GM18511 (cell line): ENCODE measurements around the gene C5orf63.
"Not testable (repeated sequence)": the region's sequence is repeated elsewhere in the genome, so short reads cannot be mapped to it uniquely, and the experiment has no call there.

ENCODE experiments used
- ATAC-seq: cut with Tn5 transposase; IDR thresholded peaks from one replicate; pipeline ENCODE4 v1.9.1; 2021; ENCODE audit warnings: mild to moderate bottlenecking, moderate library complexity; ENCODE audit not compliant: unreplicated experiment

The C5orf63 gene

DNA sequence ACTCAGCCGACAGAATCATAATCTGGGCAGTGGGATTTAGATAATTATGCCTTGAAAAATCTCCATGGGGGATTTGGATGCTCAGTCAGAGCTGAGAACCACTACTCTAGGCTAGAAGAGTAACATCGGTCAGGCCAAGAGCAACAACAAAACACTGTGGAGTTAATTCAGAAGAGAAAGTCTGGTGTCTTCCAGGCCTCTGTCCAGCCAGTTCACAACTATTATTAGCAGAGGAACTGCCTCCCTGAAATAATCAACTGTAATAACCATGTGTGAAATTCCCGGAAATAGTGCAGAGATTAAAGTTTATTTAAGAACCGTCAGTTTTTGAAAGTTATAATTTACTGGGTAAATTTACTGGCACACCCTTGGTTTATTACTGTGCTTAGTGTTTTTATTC is 34.8 kb downstream of the C5orf63 start:
- no peak for ATAC-seq

DNA sequence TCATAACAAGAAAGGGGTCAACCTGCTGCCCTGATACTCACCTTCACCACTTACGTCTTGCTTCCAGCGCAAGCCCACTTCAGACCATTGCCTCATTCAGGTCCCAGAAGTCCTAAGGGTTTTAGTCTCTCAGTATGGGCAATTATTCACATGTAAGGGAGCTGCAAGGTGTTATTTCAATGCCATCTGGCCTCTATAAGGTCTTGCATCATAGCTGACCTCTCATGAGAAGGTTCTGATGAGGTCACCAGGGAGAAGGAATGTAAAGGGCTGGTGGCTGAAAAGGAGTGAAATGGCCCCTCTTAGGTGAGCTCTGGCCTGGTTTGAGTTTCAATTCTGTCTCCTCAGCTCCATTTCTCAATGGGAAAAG is 41.5 kb downstream of the C5orf63 start:
- ATAC-seq: no peak

DNA sequence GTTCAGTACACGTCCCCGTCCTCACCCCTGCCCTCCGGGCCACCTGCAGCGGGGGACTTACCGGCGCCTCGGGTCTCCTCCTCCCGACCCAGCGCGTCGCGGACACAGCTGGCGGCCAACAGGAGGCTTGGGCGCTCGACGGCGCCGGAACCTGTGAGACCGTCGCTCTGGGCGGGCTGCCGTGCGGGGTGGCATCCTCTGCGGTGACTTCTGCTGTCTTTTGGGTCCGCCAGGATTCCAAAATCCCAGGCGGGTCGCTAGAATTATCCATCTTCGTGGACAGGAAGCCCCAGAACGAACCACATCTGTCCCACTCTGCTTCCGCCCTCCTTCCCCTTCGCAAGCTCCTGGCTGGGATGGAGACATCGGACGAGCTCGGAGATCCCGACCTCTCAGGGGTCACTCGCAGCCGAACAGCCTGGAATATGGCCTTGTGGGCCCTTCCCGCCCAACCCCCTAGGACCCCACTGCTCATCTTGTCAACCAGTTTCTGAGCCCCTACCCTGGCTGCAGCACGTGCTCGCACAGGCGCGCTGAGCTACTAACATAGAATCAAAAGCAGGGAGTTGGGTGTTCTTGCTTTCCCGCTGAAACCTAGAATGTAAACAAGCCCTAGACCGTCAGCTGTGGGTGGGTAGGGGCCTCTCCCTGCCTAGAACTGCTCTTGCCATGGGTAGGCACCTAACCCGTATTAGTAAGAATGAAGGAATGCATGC is 42.0 kb downstream of the C5orf63 start:
- peak; percentile 26 for ATAC-seq

DNA sequence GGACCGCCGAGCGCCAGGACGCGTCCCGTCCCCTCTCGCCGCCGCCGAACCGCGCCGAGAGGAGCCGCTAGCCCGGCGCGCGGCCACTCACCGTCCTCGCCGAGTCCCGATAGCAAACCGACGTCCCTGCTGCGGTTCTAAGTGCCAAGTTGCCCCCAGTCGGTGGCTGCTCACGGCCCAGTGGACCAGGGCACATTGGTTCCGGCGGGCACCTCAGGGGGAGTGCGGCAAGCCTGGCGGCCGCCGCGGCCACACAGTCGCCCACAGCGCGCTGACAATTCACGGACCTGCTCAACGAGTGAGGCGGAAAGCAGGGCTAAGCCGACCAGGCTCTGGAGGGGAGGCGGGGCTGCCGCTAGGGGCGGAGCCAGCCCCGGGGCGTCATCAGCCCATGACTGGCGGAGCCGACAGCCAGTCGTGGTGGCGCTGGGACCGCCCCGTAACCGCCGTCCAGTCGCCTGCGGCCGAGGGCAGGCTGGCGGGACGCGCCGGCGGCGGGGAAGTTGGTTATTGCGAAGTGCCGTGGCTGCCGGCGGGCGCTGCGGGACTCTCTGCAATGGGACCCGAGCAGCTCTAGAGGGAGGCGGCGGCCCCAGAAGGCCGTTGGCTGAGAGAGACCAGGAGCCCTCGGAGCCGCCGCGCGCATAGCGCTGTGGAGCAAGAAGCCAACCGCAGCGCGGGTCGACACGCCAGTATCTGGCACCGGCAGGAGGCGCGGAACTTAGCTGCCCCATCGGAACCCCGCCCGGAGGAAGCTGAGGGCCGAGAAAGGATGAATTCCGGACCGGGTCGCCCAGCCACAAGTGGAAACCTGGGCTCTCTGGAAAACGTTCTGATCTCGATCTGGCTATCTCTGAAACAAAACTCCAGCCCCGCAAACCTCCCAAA is 42.8 kb downstream of the C5orf63 start, which contains the start of gene MARCHF3:
Gene MARCHF3, minus strand, starts transcription at position 300 of the 888 bp plus-strand sequence. CDS start 112,387 bp downstream, outside the sequence.
- peak; percentile 91 for ATAC-seq

DNA sequence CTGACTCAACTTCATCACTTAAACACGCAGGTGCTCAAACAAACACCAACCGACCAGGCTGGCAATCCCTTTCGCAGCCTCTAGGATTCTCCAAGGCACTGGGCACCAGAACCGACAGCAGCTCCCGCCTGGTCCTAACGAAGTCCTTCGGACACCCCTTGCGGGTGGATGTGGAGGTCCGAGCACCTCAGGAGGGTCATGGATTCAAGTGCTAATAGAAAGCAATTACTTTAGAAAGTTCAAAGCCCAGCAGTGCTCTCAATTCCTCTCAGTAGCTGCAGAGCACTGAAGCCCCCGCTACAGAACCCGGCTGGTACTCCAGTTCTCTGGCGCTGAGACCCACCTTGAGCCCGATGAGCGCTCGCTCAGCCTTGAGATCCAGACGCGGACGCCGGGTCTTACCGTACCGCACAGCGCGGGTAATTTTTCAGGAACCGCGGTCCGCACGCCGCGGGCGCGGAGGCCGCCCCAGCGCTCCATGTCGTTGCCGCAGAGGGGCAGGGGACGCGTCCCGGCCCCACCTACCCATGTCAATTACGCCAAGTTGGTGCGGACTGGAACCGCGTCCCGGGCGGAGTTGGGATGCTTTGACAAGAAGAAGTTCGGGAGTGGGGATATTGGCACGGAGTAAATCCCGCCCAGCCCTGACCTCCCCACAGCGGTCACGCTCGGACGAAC is 43.6 kb downstream of the C5orf63 start:
- peak; percentile 25 for ATAC-seq

DNA sequence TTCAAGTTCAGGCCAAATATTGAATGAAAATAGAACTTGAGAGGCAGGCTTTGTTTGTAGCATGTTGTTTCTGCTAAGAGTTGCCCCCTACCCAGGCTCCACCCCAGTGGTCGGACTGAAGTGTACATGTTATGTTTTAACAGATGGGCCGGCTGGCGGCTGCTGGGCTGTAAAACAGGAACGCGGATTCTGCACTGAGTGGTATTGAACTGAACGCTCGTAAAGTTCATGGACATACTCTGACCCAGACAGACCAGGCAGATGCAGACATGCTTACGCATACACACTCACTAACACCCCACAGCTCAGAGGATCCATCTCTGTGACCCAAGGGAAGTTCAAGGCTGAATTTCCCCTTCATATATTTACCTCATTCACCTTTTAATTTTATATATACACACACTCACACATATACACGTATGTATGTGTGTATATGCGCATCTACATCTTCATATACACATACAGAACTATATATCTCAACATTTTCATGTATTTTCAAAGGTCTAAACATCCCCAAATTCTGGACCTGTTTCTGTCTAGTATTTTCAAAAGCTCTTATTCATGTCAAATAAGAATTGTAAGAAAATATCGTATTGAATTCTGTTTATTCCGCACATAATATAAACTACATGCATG is 44.4 kb downstream of the C5orf63 start:
- peak; percentile 10 for ATAC-seq

DNA sequence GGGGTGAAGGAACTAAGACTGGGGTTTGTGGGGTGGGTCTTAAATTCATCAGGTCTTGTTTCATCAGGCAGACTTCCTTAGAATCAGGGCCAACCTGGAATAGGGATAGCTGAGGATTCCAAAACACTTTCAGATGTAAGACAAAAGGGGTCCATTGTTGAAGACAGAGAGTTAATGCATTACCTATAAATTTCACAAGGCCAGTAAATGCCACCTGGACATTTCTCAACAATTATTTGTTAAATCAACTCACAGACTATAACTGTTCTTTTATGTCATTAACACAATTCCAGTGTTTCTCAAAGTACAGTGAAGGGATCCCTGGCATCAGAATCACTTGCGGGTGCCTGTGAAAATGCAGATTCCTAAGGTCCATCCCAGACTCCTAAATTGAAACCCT is 45.8 kb downstream of the C5orf63 start:
- ATAC-seq: no peak

DNA sequence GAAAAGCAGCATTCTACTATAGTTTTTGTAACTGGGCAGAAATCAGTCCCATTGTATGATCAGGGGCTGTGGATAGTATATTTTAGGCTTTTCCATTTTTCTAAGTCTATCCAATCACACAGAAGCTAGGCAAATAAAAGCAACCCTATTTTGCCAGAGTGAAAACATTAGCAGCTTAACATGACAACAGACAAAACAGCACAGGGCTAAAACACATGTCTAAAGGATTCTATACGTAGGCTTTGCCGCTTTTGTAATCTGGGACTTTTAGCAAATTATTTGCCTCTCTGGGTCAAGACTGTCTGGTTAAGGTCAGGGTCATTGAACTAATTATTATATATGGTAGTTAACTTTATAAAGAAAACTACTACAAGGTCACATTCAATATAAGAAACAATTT is 47.1 kb downstream of the C5orf63 start:
- ATAC-seq: no peak

DNA sequence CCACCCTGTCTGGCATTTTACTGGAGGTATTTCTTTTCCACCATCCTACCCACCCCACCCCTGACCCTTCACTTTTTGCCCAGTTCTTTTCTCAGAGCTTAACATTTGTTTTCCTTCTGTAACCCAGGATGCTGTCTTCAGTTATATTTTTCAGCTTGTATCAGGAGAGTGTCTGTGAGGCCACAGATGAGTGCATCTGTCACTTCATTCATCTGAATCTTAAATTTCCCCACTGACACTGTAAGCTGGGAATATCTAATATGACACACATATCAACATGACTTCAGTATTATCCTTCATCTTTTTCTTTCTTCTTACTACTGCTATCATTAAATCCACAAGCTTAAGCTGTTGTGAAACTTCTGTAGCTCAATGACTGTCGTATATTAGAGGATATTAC is 47.8 kb downstream of the C5orf63 start:
- no peak for ATAC-seq

DNA sequence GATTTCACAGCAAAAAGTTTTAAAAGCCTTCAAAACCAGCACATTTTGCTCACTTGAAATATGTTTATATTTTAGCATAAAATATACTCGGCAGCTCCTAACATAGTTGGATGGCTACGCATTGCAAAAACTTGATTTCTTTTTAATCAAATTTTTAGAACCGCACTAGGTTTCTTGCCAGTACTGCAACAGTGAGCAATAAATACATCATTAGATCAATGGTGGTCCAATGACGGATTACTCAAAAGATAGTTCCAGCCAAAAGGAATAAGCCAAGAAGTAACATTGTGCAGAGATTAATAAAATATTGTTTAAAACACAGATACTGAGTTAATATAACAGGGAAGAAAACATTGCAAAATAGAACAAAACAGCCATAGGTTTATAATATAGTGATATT is 48.5 kb downstream of the C5orf63 start:
- ATAC-seq: no peak

DNA sequence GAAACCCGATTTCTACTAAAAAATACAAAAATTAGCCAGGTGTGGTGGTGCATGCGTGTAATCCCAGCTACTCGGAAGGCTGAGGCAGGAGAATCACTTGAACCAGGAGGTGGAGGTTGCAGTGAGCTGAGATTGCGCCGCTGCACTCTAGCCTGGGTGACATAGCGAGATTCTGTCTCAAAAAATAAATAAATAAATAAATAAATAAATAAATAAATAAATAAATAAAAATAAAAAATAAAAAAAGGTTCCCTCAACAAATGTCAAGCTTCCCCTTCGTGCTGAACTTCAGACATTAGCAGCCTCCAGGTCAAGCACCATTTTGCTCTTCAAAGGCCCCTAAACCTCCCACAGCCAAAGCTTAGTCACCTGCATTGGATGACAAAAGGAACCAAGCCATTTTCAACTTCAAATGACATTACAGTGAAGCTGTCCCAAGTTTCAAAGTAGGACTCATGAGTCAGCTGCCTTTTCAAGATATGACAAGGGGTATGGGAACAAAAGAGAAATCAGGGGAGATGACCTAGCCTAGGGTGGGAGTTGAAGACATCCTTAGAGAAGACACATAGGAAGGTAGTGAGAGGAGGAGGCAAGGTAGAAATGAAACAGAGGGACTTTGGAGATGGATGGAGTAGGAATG is 49.6 kb downstream of the C5orf63 start:
- ATAC-seq: not testable (repeated sequence)

DNA sequence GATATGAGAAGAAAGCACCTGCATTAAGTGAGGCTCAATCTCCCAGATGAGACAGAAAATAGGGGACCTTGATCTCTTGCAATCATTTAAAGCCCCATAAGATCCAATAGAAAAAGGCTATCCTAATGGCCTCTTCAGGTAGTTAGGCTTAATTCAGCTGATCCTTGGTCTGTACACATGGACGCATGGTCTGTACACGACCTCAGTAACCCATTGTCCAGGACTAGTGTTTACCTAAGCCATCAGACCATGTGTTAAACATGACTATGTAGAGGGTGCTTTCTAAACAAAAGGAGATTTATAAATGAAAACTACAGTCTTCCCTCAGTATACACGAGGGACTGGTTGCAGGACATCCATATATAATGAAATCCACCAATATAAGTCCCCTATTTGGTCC is 50.5 kb downstream of the C5orf63 start:
- no peak for ATAC-seq

DNA sequence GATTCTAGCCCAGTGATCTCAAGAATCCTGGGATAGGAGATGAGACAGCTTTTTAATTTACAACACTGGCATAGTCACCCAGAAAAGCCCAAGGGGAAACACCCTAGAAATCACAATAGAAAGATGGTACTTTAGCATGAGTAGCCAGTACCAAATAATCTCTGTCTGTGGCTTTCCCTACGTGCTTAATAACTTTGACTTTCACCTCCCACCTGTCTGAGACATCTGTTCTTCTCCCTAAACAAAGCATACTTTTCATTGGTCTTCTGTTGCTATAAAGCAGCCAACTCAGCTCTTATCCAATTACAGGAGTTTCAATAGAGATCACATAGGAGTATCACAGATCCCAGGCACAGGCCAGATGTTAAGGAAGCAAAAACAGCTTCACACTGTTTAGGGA is 53.4 kb downstream of the C5orf63 start:
- ATAC-seq: peak; percentile 76

DNA sequence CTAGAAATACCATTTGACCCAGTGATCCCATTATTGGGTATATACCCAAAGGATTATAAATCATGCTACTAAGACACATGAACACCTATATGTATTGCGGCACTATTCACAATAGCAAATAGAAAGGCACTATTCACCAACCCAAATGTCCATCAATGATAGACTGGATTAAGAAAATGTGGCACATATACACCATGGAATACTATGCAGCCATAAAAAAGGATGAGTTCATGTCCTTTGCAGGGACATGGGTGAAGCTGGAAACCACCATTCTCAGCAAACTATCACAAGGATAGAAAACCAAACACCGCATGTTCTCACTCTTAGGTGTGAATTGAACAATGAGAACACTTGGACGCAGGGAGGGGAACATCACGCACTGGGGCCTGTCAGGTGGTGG is 56.6 kb downstream of the C5orf63 start:
- not testable (repeated sequence) for ATAC-seq

DNA sequence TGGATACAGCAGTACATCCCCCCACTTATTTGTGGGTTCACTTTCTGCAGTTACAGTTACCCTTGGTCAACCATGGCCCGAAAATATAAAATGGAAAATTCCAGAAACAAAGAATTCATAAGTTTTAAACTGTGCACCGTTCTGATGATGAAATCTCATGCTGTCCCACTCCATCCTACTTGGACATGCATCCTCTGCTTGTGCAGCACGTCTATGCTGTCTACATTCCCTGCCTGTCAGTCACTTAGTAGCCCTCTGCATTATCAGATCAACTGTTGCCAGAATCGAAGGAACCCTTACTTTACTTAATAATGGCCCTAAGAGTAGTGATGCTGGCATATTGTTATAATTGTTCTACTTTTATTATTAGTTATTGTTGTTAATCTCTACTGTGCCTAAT is 57.6 kb downstream of the C5orf63 start:
- ATAC-seq: no peak

DNA sequence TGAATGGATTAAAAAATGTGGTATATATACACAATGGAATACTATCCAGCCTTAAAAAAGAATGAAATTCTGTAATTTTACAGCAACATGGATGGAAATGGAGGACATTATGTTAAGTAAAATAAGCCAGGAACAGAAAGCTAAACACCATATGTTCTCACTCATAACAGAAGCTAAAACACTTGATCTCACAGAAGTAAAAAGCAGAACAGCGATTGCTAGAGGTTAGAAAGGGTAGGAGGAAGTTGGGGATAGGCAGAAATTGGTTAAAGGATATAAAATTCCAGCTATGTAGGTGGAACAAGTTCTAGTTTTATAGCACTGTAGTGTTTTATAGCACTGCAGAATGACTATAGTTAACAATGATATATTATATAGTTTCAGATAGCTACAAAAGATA is 58.7 kb downstream of the C5orf63 start:
- peak; percentile 54 for ATAC-seq

DNA sequence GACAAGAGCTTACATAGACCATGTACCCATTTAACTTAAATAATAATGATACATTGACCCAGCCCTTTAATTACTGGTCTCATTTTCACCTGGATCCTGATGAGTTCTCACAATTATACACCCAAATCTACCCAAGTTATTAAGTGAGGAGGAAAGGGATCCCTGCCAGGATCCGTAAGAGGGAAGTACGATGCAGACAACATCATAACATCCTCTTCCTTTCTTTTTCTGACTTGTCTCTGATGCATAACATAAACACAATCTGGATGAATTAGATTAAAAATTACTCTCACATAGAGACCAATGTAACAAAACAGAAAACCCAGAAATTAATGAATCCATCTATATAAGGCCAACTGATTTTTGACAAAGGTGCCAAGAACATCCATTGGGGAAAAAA is 59.9 kb downstream of the C5orf63 start:
- ATAC-seq: no peak

DNA sequence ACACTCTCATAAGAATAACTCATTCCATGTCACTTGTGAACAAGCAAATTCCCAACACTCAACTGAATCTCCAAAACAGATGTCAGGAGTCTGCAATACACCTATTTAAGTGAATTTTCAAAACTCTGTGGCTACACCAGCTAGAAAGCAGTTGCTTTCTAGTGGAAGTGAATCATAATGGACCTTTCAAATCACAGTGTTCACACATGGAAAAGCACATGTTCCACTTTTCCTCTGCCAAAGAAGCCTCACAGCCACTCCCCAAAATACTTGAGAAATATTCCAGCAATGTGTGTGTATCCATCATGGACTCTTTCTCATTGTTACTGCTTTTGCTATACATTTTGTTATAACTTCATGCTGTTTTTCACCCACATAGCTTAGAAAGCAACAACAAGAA is 60.4 kb downstream of the C5orf63 start:
- ATAC-seq: no peak

DNA sequence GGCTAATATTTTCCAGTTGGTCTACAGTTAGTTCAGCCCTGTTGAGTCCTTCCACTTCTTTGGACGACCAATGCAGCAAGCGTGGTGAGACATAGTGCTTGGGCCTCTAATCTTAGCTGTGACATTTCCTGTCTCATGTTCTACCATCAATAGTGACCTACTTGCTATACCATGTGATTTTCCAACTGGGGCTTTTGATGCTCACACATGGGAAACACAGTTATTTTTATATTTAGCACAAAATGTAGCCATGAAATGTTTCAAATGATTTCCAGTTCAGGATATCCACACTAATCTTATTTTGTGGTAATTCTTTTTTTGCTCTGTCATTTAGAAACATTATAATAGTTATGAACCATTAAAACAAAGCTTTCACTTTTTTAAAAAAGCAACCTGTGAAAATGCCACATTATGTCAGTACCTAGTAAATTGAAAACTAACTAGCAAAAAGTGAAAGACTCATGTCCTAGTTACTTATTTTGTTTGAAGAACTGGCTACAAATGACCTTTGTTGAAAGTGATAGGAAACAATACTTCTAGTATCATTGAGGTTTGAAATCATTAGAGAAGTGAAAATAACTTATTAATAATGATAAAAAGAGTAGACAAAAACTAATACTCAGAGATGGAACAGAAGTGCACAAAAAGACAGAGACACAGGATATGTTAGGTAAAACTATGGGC is 61.2 kb downstream of the C5orf63 start:
- ATAC-seq: peak; percentile 77

DNA sequence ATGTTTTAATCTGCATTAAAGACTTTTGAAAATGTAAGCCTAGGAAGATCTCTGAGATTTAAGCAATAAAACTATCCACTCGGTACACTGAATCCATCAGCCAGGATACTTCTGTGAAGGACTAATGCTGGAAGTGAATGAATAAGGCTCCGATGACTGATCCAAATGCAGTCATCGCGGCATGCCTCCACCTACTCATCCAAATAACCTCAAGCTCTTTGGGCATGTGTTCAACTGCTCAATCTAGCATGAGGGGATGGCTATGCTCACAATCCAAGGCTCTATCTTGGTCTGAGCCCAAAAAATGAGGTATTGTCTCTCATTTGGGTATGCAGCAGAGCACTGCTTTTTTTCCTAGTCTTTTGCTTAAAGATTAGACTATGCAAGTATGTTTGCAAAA is 62.1 kb downstream of the C5orf63 start:
- no peak for ATAC-seq
